A673 (cell line): ENCODE data around the gene SMAD5.

Experiments
- EZH2 ChIP-seq: fragments of 200-600 bp; sonication (generic); IDR thresholded peaks from 2 replicates; pipeline ENCODE4 v1.6.1; 2017; ENCODE audit warnings: borderline replicate concordance, low read depth, mild to moderate bottlenecking, mixed read lengths, antibody characterized with exemption, low read length; ENCODE audit not compliant: poor library complexity, severe bottlenecking
- TF ChIP-seq, protein P1 (sequence below): fragments of 300-800, 200-600 bp; sonication (generic); conservative IDR thresholded peaks from 2 replicates; pipeline ENCODE4 v1.5.1; 2017; ENCODE audit warnings: low read depth, mild to moderate bottlenecking, antibody characterized with exemption, low read length, moderate library complexity, mixed read lengths

DNA sequence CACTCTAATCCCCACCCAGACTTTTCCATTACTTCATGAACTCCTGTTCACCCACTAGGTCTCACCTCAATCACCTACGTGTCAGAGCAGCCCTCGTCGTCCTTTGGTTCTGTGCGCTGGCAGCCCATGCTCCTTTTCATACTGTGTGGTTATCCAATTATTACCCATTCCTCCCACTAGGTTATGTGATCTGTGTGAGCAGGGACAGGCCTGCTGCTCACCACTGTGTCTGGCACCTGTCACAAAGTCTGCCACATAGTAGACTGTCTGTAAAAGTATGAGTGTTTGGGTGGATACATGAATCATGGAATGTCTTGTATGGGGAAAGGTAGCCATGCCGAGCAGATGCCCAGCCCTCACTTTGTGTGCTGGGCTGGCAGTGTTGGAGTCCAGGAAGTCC is 12.1 kb upstream of the SMAD5 start:
- TF ChIP-seq, protein P1, sequence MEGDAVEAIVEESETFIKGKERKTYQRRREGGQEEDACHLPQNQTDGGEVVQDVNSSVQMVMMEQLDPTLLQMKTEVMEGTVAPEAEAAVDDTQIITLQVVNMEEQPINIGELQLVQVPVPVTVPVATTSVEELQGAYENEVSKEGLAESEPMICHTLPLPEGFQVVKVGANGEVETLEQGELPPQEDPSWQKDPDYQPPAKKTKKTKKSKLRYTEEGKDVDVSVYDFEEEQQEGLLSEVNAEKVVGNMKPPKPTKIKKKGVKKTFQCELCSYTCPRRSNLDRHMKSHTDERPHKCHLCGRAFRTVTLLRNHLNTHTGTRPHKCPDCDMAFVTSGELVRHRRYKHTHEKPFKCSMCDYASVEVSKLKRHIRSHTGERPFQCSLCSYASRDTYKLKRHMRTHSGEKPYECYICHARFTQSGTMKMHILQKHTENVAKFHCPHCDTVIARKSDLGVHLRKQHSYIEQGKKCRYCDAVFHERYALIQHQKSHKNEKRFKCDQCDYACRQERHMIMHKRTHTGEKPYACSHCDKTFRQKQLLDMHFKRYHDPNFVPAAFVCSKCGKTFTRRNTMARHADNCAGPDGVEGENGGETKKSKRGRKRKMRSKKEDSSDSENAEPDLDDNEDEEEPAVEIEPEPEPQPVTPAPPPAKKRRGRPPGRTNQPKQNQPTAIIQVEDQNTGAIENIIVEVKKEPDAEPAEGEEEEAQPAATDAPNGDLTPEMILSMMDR, result no peak
- no peak for TF ChIP-seq EZH2
